Neural cell (in vitro differentiated cells): Measurements from ENCODE around the gene MEIS3. TPM values are rescaled to one million over a fixed set of nuclear protein-coding genes. Genes with fewer than 3 reads are reported as not detected.

ENCODE experiments used
- H2AFZ ChIP-seq: fragments of 200-600, 300-800 bp; sonication (generic), shearing (Covaris generic); 2 replicates; pipeline ENCODE4 v1.6.0; 2014; ENCODE audit warnings: low read depth, mild to moderate bottlenecking, antibody characterized with exemption, low read length, moderate library complexity
- H3F3A ChIP-seq: fragments of 200-600 bp; shearing (Covaris generic); 2 replicates; pipeline ENCODE4 v1.6.1; 2016; ENCODE audit warnings: mild to moderate bottlenecking, moderate library complexity, mixed read lengths, antibody characterized with exemption, low read length; ENCODE audit not compliant: insufficient read depth, poor library complexity, severe bottlenecking
- H3K27ac ChIP-seq: fragments of 200-600, 300-800 bp; sonication (generic), shearing (Covaris generic); 2 replicates; pipeline ENCODE4 v1.5.1; 2014; ENCODE audit warnings: mild to moderate bottlenecking, low read length, moderate library complexity
- H3K27me3 ChIP-seq: fragments of 300-800, 200-600 bp; sonication (generic), shearing (Covaris generic); 2 replicates; pipeline ENCODE4 v1.6.0; 2014; ENCODE audit warnings: mild to moderate bottlenecking, low read depth, low read length, moderate library complexity; ENCODE audit not compliant: insufficient read depth
- H3K36me3 ChIP-seq: fragments of 300-800, 200-600 bp; sonication (generic), shearing (Covaris generic); 2 replicates; pipeline ENCODE4 v1.5.1; 2014; ENCODE audit warnings: mild to moderate bottlenecking, antibody characterized with exemption, low read length, moderate library complexity; ENCODE audit not compliant: insufficient read depth
- H3K4me2 ChIP-seq: fragments of 300-800, 200-600 bp; sonication (generic), shearing (Covaris generic); 2 replicates; pipeline ENCODE4 v1.6.0; 2014; ENCODE audit warnings: mild to moderate bottlenecking, low read length
- H3K4me3 ChIP-seq: fragments of 300-800, 200-600 bp; sonication (generic), shearing (Covaris generic); 2 replicates; pipeline ENCODE4 v1.5.1; 2014; ENCODE audit warnings: mild to moderate bottlenecking, low read length, moderate library complexity
- H3K79me2 ChIP-seq: fragments of 200-600 bp; shearing (Covaris generic); replicated peaks from 2 replicates; pipeline ENCODE4 v1.6.0; 2014; ENCODE audit warnings: mild to moderate bottlenecking, low read length, moderate library complexity; ENCODE audit not compliant: insufficient read depth
- H3K9ac ChIP-seq: fragments of 300-800, 200-600 bp; sonication (generic), shearing (Covaris generic); 2 replicates; pipeline ENCODE4 v1.6.1; 2016; ENCODE audit warnings: mild to moderate bottlenecking, low read length, mixed read lengths
- H3K9me2 ChIP-seq: fragments of 200-600 bp; shearing (Covaris generic); 2 replicates; pipeline ENCODE4 v1.6.1; 2016; ENCODE audit warnings: mild to moderate bottlenecking, low read length, mixed read lengths; ENCODE audit not compliant: insufficient read depth
- H3K9me3 ChIP-seq: fragments of 200-600, 300-800 bp; sonication (generic), shearing (Covaris generic); 2 replicates; pipeline ENCODE4 v1.6.1; 2016; ENCODE audit warnings: mild to moderate bottlenecking, mixed run types, low read length, moderate library complexity, mixed read lengths
- H4K20me1 ChIP-seq: fragments of 200-600 bp; shearing (Covaris generic); 2 replicates; pipeline ENCODE4 v1.6.1; 2016; ENCODE audit warnings: mild to moderate bottlenecking, mixed run types; ENCODE audit not compliant: insufficient read depth
- CTCF ChIP-seq: fragments of 450-650 bp; IDR thresholded peaks from 2 replicates; pipeline ENCODE4 v1.5.1; 2014; ENCODE audit warnings: antibody characterized with exemption, mild to moderate bottlenecking, moderate library complexity; ENCODE audit not compliant: poor library complexity, severe bottlenecking
- EP300 ChIP-seq: fragments of 450-650 bp; conservative IDR thresholded peaks from 2 replicates; pipeline ENCODE4 v1.6.1; 2014; ENCODE audit warnings: antibody characterized with exemption, mild to moderate bottlenecking, moderate library complexity; ENCODE audit not compliant: poor library complexity, severe bottlenecking
- EZH2 ChIP-seq: fragments of 200-600, 300-800 bp; shearing (Covaris generic), sonication (generic); IDR thresholded peaks from 2 replicates; pipeline ENCODE4 v1.6.1; 2014; ENCODE audit warnings: antibody characterized with exemption, low read length, borderline replicate concordance, mild to moderate bottlenecking; ENCODE audit not compliant: insufficient read depth, poor library complexity, severe bottlenecking
- MXI1 ChIP-seq: fragments of 450-650 bp; conservative IDR thresholded peaks from 2 replicates; pipeline ENCODE4 v1.6.1; 2014; ENCODE audit warnings: antibody characterized with exemption, mild to moderate bottlenecking; ENCODE audit not compliant: poor library complexity, severe bottlenecking
- POLR2AphosphoS5 ChIP-seq: IDR thresholded peaks from 2 replicates; pipeline ENCODE4 v1.6.1; 2012
- RAD21 ChIP-seq: fragments of 450-650 bp; conservative IDR thresholded peaks from 2 replicates; pipeline ENCODE4 v1.6.1; 2014; ENCODE audit warnings: antibody characterized with exemption, mild to moderate bottlenecking, moderate library complexity
- SMC3 ChIP-seq: fragments of 450-650 bp; conservative IDR thresholded peaks from 2 replicates; pipeline ENCODE4 v1.6.1; 2014; ENCODE audit warnings: antibody characterized with exemption, mild to moderate bottlenecking, moderate library complexity; ENCODE audit not compliant: poor library complexity
- TAF1 ChIP-seq: IDR thresholded peaks from 2 replicates; pipeline ENCODE4 v1.6.1; 2012; ENCODE audit warnings: low read depth
- polyA plus RNA-seq: library from polyadenylated mRNA; depleted of rRNA; stranded (reverse); fragments of >200 nt; gene quantifications from 2 replicates; pipeline ENCODE4 v1.2.3, GENCODE V29; 2014
- TF ChIP-seq, protein P1 (sequence below): IDR thresholded peaks from 2 replicates; pipeline ENCODE4 v1.6.1; 2012; ENCODE audit warnings: borderline replicate concordance

Gene MEIS3
- polyA plus RNA-seq, 1 donor from 2014 or later: 379 TPM

DNA sequence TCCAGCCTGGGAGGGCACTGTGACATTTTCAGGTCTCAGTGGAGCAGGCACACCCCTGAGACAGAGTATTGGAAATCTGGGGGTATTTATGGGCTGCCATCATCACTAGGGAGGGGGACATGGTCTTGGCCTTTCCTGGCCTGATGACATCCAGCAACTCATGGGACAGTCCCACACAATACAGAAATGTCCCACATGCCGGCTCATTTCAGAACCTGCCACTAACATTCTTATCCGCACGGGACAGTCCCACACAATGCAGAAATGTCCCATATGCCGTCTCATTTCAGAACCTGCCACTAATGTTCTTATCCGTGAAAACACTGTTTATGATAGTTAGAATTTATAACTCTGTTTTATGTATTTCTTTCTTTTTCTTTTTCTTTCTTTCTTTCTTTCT is 42.5 kb upstream of the MEIS3 start:
- H3K4me2 ChIP-seq: no peak overlapping the region
- peaks cover 4% of the 10 kb centered on the region for H3K27me3 ChIP-seq
- no peak overlapping the region for H3K9ac ChIP-seq
- no peaks in the 10 kb centered on the region for H3K9me3 ChIP-seq
- H3F3A ChIP-seq: no peaks in the 10 kb centered on the region
- H2AFZ ChIP-seq: no peak overlapping the region
- no peaks in the 10 kb centered on the region for H4K20me1 ChIP-seq
- H3K4me3 ChIP-seq: no peak overlapping the region
- H3K79me2 ChIP-seq: no peaks in the 10 kb centered on the region
- no peaks in the 10 kb centered on the region for H3K36me3 ChIP-seq
- H3K9me2 ChIP-seq: no peaks in the 10 kb centered on the region
- no peak for TF ChIP-seq MXI1
- TF ChIP-seq SMC3: no peak
- no peak for TF ChIP-seq EP300
- no peak for TF ChIP-seq TAF1
- no peak for TF ChIP-seq RAD21
- TF ChIP-seq, protein P1, sequence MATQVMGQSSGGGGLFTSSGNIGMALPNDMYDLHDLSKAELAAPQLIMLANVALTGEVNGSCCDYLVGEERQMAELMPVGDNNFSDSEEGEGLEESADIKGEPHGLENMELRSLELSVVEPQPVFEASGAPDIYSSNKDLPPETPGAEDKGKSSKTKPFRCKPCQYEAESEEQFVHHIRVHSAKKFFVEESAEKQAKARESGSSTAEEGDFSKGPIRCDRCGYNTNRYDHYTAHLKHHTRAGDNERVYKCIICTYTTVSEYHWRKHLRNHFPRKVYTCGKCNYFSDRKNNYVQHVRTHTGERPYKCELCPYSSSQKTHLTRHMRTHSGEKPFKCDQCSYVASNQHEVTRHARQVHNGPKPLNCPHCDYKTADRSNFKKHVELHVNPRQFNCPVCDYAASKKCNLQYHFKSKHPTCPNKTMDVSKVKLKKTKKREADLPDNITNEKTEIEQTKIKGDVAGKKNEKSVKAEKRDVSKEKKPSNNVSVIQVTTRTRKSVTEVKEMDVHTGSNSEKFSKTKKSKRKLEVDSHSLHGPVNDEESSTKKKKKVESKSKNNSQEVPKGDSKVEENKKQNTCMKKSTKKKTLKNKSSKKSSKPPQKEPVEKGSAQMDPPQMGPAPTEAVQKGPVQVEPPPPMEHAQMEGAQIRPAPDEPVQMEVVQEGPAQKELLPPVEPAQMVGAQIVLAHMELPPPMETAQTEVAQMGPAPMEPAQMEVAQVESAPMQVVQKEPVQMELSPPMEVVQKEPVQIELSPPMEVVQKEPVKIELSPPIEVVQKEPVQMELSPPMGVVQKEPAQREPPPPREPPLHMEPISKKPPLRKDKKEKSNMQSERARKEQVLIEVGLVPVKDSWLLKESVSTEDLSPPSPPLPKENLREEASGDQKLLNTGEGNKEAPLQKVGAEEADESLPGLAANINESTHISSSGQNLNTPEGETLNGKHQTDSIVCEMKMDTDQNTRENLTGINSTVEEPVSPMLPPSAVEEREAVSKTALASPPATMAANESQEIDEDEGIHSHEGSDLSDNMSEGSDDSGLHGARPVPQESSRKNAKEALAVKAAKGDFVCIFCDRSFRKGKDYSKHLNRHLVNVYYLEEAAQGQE: no peak
- no peak for TF ChIP-seq CTCF
- TF ChIP-seq POLR2AphosphoS5: no peak
- no peak for TF ChIP-seq EZH2
- H3K27ac ChIP-seq: no peak overlapping the region

DNA sequence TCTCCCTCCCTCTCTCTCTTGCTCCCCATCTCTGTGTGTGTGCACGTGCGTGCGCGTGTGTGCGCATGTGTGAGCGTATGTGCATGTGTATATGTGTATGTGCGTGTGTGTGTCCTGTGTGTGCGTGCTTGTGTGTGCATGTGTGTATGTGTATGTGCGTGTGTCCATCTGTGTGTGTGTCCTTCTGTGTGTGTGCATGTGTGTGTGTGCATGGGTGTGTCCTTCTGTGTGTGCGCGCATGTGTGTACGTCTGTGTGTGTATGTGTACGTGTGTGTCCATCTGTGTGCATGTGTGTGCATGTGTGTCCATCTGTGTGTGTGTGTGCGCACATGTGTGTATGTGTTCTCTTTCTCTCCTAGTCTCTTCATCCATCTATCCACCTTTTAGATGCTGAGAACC is 40.1 kb upstream of the MEIS3 start:
- peaks cover 4% of the 10 kb centered on the region for H3K27me3 ChIP-seq

More for the DNA sequence above, 40.1 kb upstream of the MEIS3 start:
- Histone ChIP-seq H3K9me2 (no peaks in the 10 kb centered on the region), H3K4me2 (no peak overlapping the region), H3F3A (no peaks in the 10 kb centered on the region), H3K9ac (no peak overlapping the region), H3K4me3 (no peak overlapping the region), H3K79me2 (no peaks in the 10 kb centered on the region), H4K20me1 (no peaks in the 10 kb centered on the region), H3K27ac (no peak overlapping the region), H3K9me3 (peaks cover 10% of the 10 kb centered on the region), H2AFZ (no peak overlapping the region), H3K36me3 (peaks cover 8% of the 10 kb centered on the region)
- TF ChIP-seq RAD21: no peak
- no peak for TF ChIP-seq CTCF
- TF ChIP-seq TAF1: no peak
- no peak for TF ChIP-seq SMC3
- no peak for TF ChIP-seq EP300
- TF ChIP-seq, protein P1: no peak
- TF ChIP-seq MXI1: no peak
- no peak for TF ChIP-seq EZH2
- no peak for TF ChIP-seq POLR2AphosphoS5
